Stomach (tissue), 4 donors: ENCODE results near the gene PKHD1.

Experiments
- CTCF ChIP-seq, 7 experiments: fragments of 450-650 bp in 4 of 7; fragments of 200-600 bp in 3 of 7; sonication (generic) in 3 of 7; IDR thresholded peaks; one replicate each; pipeline ENCODE4 v1.5.1; 2016 to 2019; ENCODE audit warnings: antibody characterized with exemption in 7 of 7, control low read depth in 2 of 7, mild to moderate bottlenecking in 1 of 7
- EP300 ChIP-seq: sonication (generic); formaldehyde crosslinking; IDR thresholded peaks from one replicate; pipeline ENCODE4 v1.6.1; 2017; ENCODE audit warnings: antibody characterized with exemption
- POLR2A ChIP-seq, 4 donors: fragments of 450-650 bp; IDR thresholded peaks; one replicate each; pipeline ENCODE4 v1.6.1; 2016; ENCODE audit warnings: antibody characterized with exemption in 4 of 4, control low read depth in 2 of 4, mild to moderate bottlenecking in 1 of 4, moderate library complexity in 1 of 4
- POLR2AphosphoS5 ChIP-seq, 3 donors: sonication (generic); formaldehyde crosslinking; IDR thresholded peaks; one replicate each; pipeline ENCODE4 v1.6.1; 2016; ENCODE audit warnings: antibody characterized with exemption in 3 of 3

GRCh38 chr6:51910851-51911250, 176.6 kb downstream of the PKHD1 start:
- TF ChIP-seq CTCF (IDR thresholded peaks at IDR 0.05), result no peak
- no peak for TF ChIP-seq POLR2A (IDR thresholded peaks at IDR 0.05)
- no peak for TF ChIP-seq POLR2AphosphoS5 (IDR thresholded peaks at IDR 0.05)
- TF ChIP-seq EP300, result no peak
